GM12872 (cell line): ENCODE measurements around the gene CAV1.

ENCODE experiments used
- TF ChIP-seq, protein P1 (sequence below): IDR thresholded peaks from 3 replicates; pipeline ENCODE4 v1.5.1; 2011; ENCODE audit warnings: low read depth, mild to moderate bottlenecking, low read length, moderate library complexity; ENCODE audit not compliant: insufficient read depth

Gene CAV1

GRCh38 chr7:116500078-116500853, 24.6 kb upstream of the CAV1 start:
- TF ChIP-seq, protein P1, sequence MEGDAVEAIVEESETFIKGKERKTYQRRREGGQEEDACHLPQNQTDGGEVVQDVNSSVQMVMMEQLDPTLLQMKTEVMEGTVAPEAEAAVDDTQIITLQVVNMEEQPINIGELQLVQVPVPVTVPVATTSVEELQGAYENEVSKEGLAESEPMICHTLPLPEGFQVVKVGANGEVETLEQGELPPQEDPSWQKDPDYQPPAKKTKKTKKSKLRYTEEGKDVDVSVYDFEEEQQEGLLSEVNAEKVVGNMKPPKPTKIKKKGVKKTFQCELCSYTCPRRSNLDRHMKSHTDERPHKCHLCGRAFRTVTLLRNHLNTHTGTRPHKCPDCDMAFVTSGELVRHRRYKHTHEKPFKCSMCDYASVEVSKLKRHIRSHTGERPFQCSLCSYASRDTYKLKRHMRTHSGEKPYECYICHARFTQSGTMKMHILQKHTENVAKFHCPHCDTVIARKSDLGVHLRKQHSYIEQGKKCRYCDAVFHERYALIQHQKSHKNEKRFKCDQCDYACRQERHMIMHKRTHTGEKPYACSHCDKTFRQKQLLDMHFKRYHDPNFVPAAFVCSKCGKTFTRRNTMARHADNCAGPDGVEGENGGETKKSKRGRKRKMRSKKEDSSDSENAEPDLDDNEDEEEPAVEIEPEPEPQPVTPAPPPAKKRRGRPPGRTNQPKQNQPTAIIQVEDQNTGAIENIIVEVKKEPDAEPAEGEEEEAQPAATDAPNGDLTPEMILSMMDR = no peak

DNA sequence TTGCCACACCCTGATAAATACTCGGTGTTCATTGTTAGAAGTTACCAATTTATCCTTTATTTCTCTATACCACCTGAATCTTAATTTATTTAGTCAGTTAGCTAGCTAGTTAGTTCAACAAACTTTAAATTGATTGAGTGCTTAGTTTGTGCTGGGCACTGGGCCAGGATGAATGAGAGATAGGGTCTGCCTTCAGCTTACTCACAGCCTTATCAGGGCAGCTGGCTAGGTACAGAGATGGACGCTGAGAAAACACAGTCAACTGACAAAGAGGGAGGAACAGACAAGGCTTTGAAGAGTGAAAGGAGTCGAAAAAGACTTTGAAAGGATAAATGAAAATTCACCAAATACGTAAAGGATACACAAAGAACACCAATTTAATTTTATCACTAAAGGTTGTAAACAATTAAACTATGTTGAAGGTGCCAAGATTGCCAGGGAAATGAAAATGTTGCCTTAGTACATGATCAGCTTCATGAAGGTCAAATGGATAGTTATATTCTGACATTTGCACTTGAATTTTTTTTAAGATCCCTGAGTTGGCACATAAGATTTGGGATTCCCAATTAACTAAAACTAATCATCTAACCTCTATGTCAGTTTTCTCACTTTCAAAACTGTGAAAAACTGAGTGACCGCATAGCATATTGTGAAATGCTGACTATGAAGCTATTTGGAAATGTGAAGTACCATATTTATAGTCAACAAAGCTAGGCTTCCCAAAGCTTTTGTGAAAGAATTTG, 23.2 kb upstream of the CAV1 start:
- TF ChIP-seq, protein P1 = no peak

DNA sequence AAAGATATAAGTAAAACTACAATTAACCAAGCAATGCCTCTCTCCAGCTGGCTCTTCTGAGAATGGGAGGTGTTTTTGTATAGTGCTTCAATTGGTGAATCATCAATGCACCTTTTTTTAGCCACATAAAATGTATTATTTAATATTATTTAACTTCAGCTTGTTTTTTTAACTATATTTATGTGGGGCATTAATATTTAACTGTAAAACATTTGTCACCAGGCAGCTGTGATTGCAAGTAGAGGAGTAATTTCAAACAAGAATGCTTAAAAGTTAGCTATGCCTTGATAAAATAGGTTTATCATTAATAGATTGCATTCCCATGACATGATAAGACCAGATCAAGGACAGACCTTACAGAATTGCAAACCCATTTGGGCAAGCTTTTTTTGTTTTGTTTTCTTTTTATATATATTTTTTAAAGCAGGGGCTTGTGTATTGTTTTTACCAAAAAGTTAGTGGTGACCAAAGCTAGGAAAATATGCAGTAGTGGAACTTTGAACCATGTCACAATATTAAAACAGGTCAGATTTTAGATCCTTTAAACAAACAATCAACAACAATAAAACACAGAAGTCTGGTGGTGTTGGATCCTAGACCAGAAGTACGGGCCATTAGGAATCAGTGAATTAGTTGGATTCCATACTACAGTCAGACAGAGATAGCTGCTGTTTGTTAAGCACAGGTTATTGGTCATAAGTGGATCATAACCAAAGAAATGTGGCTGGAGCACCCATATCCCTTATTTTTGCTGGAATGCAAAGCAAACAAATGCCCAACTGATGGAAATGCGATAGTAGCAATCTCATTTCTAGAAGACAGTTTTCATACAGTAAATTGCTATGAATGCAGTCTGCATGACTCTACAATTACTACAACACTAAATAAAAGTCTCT, 22.4 kb upstream of the CAV1 start:
- TF ChIP-seq, protein P1 = no peak

DNA sequence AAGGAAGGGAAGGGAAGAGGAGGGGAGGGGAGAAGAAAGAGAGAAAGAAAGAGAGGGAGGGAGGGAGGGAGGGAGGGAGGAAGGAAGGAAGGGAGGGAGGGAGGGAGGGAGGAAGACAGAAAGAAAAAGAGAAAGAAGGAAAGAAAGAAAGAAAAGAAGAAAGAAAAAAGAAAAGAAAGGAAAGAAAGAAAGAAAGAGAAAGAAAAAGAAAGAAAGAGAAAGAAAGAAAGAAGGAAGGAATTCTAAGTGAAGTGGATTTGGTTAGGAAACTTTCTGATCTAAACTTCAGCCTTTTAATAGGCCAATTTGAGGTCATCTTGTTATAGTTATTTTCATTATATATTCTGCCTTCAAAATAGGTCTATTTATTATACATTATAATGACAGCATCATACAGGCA, 21.0 kb upstream of the CAV1 start:
- TF ChIP-seq, protein P1 = no peak

DNA sequence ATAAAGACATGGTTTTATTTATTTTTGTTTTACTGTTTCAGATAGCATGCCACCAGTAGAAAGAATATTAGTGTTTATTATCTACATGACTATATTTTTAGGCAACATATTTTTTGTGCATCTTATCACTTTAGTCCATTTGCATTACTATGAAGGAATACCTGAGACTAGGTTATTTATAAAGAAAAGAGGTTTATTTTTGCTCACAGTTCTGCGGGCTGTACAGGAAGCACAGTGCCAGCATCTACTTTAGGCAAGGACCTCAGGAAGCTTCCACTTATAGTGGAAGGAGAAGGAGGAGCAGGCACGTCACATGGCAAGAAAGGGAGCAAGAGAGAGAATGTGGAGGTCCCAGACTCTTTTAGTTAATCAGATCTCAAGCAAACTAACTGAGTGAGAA, 19.6 kb upstream of the CAV1 start:
- TF ChIP-seq, protein P1 = no peak

GRCh38 chr7:116505823-116506222, 19.0 kb upstream of the CAV1 start:
- TF ChIP-seq, protein P1 = no peak
